LNCAP (cell line): ENCODE measurements around the gene ARFGAP1.

Source experiments
- CTCF ChIP-seq: fragments of 450-650 bp; IDR thresholded peaks from 2 replicates; pipeline ENCODE4 v1.5.1; 2017; ENCODE audit warnings: mild to moderate bottlenecking

ARFGAP1 gene

GRCh38 chr20:63256954-63257353, 15.7 kb upstream of the ARFGAP1 start:
- TF ChIP-seq CTCF: no peak

GRCh38 chr20:63257629-63258028, 15.0 kb upstream of the ARFGAP1 start:
- no peak for TF ChIP-seq CTCF

- no peak for TF ChIP-seq CTCF
These were observed 13.8 kb upstream of the ARFGAP1 start for GRCh38 chr20:63258781-63259180.

- no peak for TF ChIP-seq CTCF
These were observed 12.7 kb upstream of the ARFGAP1 start for GRCh38 chr20:63259734-63260460.

- no peak for TF ChIP-seq CTCF
These were observed 12.1 kb upstream of the ARFGAP1 start for GRCh38 chr20:63260521-63260920.

GRCh38 chr20:63261060-63261794, 11.4 kb upstream of the ARFGAP1 start:
- TF ChIP-seq CTCF: no peak

GRCh38 chr20:63261795-63262528, 10.7 kb upstream of the ARFGAP1 start:
- TF ChIP-seq CTCF: no peak
